RCC 7860 (cell line): ENCODE data around the gene ZAP70.

Experiments used
- DNase-seq: peaks from one replicate; pipeline ENCODE4 v3.0.0-alpha.2; 2015; ENCODE audit warnings: low spot score
- FAIRE-seq: peaks from 2 replicates; lab custom pipeline; 2012; peaks lifted over from hg19 to GRCh38; lab: Jason Lieb, UNC

Gene ZAP70

DNA sequence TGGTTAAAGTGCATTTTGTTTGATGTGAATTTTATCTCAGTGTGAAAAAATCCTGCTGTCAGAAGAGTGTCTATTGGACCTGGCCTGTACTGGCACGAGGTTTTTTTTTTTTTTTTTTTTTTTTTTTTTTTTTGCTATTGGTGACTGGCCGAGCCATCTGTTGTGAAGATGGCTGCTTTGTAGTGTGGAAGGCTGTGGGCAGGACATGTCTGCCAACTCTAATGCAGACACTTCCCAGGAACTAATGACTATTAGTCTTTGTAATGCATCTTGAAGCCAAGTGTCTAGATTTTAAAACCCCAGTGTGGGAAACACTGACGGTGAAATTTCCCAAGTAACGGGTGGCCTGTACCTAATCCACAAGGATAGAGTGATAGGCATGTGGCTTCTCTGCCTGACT lies 34.3 kb downstream of the ZAP70 start:
- DNase-seq (no peak), FAIRE-seq (no peak)

DNA sequence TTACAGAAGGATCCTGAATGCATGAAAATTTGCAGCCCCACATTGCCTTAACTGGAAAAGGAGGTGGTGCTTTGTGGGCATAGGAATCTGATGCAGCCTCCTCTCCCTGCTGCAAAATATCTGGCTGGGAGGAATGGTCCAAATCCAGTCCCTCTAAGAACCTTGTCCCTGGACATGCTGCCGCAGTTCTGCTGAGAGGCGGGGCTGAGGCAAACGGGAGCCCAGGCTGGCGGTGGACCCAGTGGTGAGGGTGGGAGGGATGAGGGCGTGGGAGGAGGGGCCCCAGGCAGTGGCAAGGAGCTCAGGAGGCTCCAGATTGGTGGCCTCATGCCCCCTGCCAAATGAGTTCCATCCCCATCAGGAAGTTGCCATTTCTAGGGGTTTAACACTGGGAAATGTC lies 36.2 kb downstream of the ZAP70 start:
- DNase-seq = no peak
- no peak for FAIRE-seq

- DNase-seq = no peak
- FAIRE-seq = no peak
Observed at GRCh38 chr2:97750017-97750416, 36.6 kb downstream of the ZAP70 start.

DNA sequence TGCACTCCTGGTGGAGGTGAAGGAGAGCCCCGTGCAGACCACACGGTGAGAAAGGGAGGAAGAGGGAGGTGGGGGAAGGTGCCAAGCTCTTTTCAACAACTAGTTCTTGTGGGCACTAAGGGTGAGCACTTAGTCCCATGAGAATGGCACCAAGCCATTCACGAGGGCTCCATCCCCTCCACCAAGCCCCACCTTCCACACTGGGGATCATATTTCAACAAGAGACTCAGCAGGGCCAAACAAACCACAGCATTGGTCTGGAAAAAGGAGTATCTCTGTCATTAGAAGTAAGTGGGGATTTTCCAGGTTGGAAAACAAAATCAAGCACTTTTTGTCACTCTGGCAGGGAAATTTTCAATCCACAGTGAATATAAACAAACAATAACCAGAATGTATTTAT lies 38.4 kb downstream of the ZAP70 start:
- DNase-seq (no peak), FAIRE-seq (no peak)

- DNase-seq (no peak), FAIRE-seq (no peak)
Observed at GRCh38 chr2:97752342-97753334, 39.3 kb downstream of the ZAP70 start.

GRCh38 chr2:97754690-97755346 lies 41.4 kb downstream of the ZAP70 start:
- no peak for FAIRE-seq
- no peak for DNase-seq

GRCh38 chr2:97755491-97755890 lies 42.1 kb downstream of the ZAP70 start:
- no peak for FAIRE-seq
- no peak for DNase-seq

DNA sequence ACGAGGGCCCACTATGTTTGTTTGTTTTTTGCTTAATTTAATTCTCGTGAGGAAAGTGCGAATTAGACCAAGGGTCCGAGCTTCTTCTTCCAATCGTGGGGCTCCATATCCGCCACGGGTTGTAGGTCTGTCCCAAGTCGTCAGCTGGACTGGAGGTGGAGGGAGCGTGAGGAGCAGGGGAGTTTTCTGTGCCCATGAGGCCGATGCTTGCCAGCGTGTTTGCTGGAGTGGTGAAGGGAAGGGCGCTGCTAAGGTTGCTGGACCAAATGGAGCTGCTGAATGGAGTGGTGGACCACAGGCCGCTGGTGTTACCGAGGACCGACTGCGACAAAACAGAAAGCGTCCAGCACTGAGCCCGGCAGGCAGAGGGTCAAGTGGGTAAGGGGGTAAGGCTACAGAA lies 43.7 kb downstream of the ZAP70 start:
- no peak for FAIRE-seq
- no peak for DNase-seq

GRCh38 chr2:97758131-97758705 lies 44.8 kb downstream of the ZAP70 start:
- DNase-seq (no peak), FAIRE-seq (no peak)

DNA sequence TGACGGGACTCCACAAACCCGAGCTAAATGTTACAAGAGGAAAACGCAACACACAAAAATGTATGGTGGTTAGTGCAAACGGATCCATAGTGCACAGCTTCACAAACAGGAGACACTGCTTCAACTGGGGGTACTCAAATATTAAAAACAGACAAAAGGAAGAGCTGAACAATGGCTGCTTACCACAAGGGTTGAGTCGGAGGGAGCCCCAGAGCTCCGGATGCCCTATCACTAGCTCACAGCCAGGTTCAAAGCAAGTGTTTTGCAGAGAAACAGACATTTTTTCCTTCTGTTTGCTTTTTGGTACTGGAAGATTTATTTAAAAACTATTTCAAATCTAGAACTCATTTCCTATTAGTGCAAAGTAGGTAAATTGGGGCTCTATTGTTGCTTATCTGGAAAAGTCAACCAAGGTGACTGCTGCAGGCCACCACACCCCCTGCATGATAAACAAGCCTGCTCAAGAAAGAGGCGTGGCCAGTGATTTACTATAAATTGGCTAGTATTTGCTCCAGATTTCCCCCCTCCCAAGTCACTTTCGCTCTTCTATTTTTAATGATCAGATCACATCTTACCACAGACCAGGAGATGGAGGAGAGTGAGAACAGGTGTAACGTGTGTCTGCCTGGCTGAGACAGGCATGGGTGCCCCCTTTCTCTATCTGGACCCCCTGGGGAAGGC lies 46.5 kb downstream of the ZAP70 start:
- no peak for FAIRE-seq
- DNase-seq = no peak

DNA sequence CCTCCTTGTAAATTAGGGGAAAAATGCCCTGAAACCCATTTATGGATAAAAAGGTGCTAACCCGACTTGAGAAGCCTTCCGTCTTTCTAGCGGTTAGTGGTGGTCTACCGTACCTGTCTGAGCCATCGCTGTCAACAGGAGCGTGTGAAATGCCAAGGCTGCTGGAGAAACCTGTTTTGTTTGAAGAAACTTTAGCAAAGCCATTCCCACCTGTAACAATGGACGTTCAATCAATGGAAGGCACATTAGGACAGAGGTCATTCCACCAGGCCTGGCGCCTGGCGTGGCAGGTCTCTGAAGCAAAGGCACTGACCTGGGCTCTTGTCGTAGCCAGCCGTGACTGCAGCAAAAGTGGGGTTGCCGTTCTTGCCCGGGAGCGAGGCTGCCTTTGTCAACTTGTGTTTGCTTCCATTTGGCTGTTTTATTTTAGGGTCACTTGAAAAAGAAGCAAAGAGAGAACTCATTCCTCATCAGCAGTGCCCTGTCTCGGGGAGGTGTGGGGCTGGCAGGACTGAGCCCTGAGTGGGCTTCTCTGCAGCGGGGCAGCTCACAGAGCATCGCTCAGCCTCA lies 47.2 kb downstream of the ZAP70 start:
- FAIRE-seq = no peak
- no peak for DNase-seq

- no peak for FAIRE-seq
- no peak for DNase-seq
Observed at GRCh38 chr2:97761192-97761591, 47.8 kb downstream of the ZAP70 start.

DNA sequence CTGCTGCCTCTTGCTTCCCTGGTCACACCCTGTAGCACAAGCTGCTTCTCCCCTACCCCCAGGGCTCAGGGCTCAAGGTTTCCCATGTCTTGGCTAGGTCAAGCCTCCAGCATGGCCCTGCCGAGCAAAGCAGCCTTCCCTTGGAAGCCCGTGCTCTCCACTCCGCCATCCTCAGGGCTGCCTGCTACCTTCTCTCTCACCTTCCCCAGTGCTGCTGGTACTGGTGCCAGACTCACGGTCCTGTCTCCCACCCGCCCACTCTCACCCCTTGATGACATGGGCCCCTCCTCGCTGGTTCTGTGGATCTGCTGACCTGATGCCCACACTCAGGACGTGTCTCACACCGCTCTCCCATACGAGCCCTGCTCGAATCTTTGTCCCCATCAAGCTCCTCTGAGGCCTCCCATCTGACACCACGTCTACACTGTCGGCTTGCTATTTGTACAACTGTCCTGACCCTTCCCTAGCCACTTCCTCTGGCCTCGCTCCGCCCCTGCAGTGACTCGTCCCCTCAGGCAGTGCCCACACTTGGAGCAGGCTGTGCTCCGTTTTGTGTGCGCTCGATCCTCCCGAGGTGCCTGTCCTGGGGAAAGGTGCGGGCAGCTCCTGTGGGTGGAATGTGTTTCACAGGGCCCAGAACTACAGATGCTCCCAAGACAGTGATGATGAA lies 49.9 kb downstream of the ZAP70 start:
- DNase-seq (no peak), FAIRE-seq (no peak)

DNA sequence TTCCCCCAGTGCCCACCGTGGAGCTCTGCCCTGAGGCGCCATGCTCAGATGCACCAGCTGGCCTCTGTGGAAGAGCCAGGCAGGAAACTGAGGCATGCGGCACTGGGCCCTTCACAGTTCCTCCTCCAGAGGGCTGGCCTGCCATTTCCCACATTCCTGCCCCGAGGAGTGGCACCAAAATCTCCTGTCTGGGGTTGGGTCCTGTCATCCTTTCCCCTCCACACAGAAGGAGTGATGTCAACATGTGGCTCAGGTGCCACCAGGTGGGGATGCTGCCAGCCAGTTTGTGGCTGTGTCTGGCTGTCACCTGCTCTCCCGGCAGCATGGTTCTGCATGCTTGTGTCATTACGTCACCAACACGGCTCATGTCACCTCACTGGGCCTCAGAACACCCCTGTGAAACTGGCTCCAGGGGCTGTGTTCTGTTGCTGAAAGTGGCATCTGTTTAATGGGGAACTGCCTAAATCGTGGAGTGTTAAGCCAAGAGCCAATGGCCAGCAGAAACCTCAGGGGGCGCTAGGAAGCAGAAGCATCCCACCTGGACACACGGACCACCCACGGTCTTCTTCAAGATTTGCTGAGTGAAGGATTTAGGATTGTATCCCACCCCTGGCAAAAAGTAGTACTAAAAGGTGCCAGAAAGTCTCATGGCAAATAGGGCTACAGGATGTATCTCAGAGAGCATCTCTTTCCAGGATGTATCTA lies 51.3 kb downstream of the ZAP70 start:
- FAIRE-seq = no peak
- DNase-seq = no peak

- DNase-seq (no peak), FAIRE-seq (no peak)
Observed at GRCh38 chr2:97765933-97766332, 52.6 kb downstream of the ZAP70 start.

DNA sequence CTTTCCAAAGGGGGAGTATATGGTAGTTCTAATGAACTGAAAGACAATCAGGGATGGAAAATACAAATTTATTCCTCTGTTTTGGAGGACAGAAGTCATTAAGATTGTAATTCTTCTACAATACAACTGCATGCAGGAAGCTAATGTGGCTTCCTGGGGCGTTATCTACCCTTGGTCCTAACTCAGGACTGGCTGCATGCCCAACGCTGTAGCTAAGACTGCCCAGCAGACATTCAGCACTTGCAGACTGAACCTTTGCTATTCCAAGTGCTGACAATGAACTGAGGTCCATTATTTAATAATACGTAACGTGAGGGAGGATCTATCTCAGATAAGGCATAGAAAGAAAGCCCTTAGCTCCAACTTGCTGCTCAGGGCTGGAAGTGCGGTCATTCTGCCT lies 53.2 kb downstream of the ZAP70 start:
- FAIRE-seq (no peak), DNase-seq (no peak)

DNA sequence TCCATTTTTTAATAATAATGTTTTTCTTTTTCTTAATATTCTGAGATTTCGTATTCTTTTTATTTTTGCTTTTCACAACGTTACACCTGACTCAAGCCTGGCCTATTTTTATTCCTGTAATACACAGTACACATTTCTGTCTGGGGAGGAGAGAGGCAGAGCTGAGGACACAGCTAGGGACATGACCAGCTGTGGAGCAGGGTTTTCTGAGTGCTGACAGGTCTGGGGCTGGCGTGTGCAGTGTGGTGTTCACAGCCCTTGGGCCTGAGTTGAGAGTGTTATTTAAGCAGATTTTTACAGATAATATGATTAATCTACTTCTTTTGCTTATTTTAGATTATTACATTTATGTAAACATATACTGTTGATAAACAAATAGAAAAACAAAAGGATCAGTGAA lies 55.9 kb downstream of the ZAP70 start:
- DNase-seq (no peak), FAIRE-seq (no peak)

- DNase-seq = no peak
- FAIRE-seq = no peak
Observed at GRCh38 chr2:97769711-97770110, 56.3 kb downstream of the ZAP70 start.

DNA sequence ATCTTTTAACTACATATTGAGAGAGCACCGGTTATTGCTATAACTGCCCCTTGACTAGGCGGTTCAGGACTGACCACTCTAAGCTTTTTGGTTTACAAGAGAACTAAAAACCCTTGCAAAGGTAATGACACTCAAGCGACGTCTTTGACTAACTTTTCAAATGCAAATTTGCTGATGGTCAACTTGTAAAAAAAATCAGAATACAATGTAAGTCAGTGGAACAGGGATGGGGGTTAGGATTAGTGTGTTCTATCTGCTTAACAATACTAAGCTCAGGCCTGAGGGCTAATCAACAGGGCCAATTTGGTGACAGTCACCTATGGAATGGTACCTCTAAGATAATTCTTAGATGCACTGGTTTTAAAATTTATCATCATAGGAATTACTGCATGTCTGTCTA lies 57.1 kb downstream of the ZAP70 start:
- DNase-seq = no peak
- no peak for FAIRE-seq

DNA sequence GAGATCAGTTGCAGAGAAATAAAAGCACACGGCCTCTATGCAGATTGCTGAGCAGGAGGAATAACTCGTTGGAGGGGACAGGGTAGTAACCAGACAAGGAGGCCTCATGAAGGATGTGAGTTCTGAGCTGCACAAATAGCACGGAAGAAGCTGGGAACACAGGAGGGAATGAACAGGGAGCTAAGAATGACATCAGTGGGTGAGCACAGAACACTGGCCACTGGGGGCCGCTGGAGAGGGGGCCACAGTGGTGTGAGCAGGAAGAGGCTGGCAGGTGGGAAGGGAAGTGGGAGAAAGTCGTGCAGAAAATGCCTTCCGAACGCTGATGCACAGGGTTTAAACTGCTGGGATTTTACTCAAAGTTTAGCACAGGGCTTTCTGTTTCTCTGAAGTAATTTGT lies 61.0 kb downstream of the ZAP70 start:
- no peak for FAIRE-seq

More for the DNA sequence above, 61.0 kb downstream of the ZAP70 start:
- no peak for DNase-seq
